GM12878 (cell line): ENCODE data around the gene DDC.

Source experiments
- CTCF ChIP-seq, 3 experiments: IDR thresholded peaks in 2 of 3; conservative IDR thresholded peaks in 1 of 3; 2 replicates each; pipeline ENCODE4 v1.5.1; 2011; ENCODE audit warnings: low read depth in 3 of 3, low read length in 3 of 3, mild to moderate bottlenecking in 3 of 3, control low read depth in 2 of 3, moderate library complexity in 2 of 3, inconsistent platforms in 1 of 3, mixed read lengths in 1 of 3; ENCODE audit not compliant: control insufficient read depth in 2 of 3, insufficient read depth in 1 of 3; ENCODE audit errors: extremely low read depth in 1 of 3
- NR2C1 ChIP-seq: fragments of 450-650 bp; IDR thresholded peaks from 2 replicates; pipeline ENCODE4 v1.6.1; 2017; ENCODE audit warnings: antibody characterized with exemption, mild to moderate bottlenecking, moderate library complexity
- POLR2AphosphoS2 ChIP-seq: IDR thresholded peaks from 2 replicates; pipeline ENCODE4 v1.6.1; 2011; ENCODE audit warnings: low read depth, mild to moderate bottlenecking, low read length, improper control_type of control experiment, moderate library complexity

GRCh38 chr7:50605059-50605458 lies 39.9 kb upstream of the DDC start:
- no peak for TF ChIP-seq NR2C1
- TF ChIP-seq CTCF (IDR thresholded peaks at IDR 0.05 in 2 of 3, conservative IDR thresholded peaks at IDR 0.05 in 1 of 3; ENCODE audit: control insufficient read depth in 2 of 3, extremely low read depth in 1 of 3, insufficient read depth in 1 of 3, low read depth in 3 of 3, low read length in 3 of 3): no peak
- no peak for TF ChIP-seq POLR2AphosphoS2
